ENCODE results near the gene NPSR1.
"Not testable (repeated sequence)": the region's sequence is repeated elsewhere in the genome, so short reads cannot be mapped to it uniquely, and the experiment has no call there.

NPSR1 gene

DNA sequence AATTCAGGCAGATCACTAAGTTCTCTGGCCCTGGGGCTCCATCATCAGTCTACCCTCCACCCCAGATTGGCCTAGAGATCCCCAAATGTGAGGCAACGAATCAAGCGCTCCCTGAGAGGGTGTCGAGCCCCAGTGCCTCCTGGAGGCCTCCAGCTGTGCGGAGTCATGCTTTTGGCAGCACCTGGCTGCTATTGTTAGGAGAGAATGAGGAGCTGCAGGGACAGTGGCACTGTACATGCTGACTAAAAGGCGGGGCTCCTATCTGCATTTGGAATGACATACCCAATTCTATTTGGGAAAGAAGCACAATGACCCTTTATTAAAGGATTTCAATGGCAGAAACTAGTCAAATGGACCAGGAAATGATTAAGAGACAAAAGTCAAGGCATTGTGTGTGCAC, 217.5 kb downstream of the NPSR1 start:
- no peak overlapping the region for H3K4me3 ChIP-seq (ENCODE audit: severe bottlenecking)
- DNase-seq (ENCODE audit: low spot score) (no peak), ATAC-seq (ENCODE audit: low read depth) (no peak)
- H3K36me3 ChIP-seq (ENCODE audit: low read depth), result no peaks in the 10 kb centered on the region
- H3K27ac ChIP-seq (ENCODE audit: poor library complexity, severe bottlenecking), result no peak overlapping the region
- H3K27me3 ChIP-seq (ENCODE audit: insufficient read depth, poor library complexity, severe bottlenecking), result no peaks in the 10 kb centered on the region
- TF ChIP-seq, protein P1, sequence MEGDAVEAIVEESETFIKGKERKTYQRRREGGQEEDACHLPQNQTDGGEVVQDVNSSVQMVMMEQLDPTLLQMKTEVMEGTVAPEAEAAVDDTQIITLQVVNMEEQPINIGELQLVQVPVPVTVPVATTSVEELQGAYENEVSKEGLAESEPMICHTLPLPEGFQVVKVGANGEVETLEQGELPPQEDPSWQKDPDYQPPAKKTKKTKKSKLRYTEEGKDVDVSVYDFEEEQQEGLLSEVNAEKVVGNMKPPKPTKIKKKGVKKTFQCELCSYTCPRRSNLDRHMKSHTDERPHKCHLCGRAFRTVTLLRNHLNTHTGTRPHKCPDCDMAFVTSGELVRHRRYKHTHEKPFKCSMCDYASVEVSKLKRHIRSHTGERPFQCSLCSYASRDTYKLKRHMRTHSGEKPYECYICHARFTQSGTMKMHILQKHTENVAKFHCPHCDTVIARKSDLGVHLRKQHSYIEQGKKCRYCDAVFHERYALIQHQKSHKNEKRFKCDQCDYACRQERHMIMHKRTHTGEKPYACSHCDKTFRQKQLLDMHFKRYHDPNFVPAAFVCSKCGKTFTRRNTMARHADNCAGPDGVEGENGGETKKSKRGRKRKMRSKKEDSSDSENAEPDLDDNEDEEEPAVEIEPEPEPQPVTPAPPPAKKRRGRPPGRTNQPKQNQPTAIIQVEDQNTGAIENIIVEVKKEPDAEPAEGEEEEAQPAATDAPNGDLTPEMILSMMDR (IDR thresholded peaks at IDR 0.05; ENCODE audit: poor library complexity, severe bottlenecking), result no peak
- H3K4me1 ChIP-seq (ENCODE audit: insufficient read depth, poor library complexity, severe bottlenecking), result no peaks in the 10 kb centered on the region
- H3K9me3 ChIP-seq (ENCODE audit: severe bottlenecking), result no peaks in the 10 kb centered on the region

DNA sequence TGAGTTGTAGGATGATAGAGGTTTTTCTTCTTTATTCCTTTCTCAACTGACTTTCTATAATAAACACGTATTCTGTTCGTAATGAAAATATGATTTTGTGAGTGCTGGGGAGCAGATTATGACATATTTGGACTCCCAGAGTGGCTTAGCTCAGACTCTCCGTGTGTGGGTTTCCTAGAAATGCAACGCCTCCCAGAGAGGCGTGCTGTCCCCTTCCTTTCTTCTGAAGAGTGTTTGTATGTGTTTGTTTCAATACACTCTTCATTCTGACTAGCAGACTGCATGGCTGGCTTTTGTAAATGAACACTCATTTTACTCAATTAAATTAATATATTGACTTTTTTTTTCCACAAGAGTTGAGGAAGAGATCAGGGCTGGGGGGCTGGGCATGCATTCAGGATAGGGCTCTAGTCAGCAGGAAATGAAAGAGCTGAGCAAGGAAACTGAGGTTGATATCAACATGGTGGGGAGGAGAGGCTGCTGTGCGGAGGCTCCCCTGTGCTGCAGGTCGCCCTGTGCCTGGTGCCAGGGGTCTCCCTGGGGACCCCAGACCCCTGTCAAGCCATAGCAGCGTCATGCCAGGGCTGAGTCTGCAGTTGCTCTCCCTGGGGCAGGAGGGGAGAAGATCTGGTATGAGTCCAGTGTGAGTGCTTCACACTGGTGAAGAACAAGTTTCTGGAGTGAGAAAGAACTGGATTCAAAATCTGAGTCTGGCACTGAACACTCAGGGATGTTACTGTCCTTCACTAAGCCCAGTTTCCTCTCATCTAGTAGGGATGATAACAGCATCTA, 221.1 kb downstream of the NPSR1 start:
- H3K4me3 ChIP-seq (ENCODE audit: severe bottlenecking); H3K36me3 ChIP-seq (ENCODE audit: low read depth); H3K27ac ChIP-seq (ENCODE audit: poor library complexity, severe bottlenecking); H3K4me1 ChIP-seq (ENCODE audit: insufficient read depth, poor library complexity, severe bottlenecking); DNase-seq (ENCODE audit: low spot score); H3K27me3 ChIP-seq (ENCODE audit: insufficient read depth, poor library complexity, severe bottlenecking); ATAC-seq (ENCODE audit: low read depth); H3K9me3 ChIP-seq (ENCODE audit: severe bottlenecking): not testable (repeated sequence)

DNA sequence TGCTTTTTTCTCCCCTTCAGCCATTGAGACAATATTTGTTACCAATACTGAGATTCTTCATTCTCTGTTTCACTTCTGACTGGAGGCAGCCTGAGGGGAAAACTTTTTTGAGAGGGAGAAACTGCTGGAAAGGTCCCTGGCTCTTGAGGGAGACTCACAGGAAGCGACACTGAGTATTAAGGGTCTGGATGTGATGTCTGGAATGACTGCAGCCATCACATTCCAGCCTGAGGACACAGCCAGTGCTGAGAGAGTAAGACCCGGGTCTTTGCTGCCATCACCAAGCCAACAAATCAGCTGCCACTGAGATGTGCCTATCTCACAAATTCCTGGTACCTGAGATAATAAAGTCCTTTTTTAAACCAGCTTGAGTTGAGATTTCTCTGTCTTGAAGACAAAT, 221.9 kb downstream of the NPSR1 start:
- H3K27ac ChIP-seq (ENCODE audit: poor library complexity, severe bottlenecking), result no peak overlapping the region
- H3K36me3 ChIP-seq (ENCODE audit: low read depth), result no peaks in the 10 kb centered on the region
- no peak overlapping the region for H3K4me3 ChIP-seq (ENCODE audit: severe bottlenecking)
- DNase-seq (ENCODE audit: low spot score), result no peak
- ATAC-seq (ENCODE audit: low read depth), result no peak
- H3K27me3 ChIP-seq (ENCODE audit: insufficient read depth, poor library complexity, severe bottlenecking), result no peaks in the 10 kb centered on the region
- H3K4me1 ChIP-seq (ENCODE audit: insufficient read depth, poor library complexity, severe bottlenecking), result no peaks in the 10 kb centered on the region
- TF ChIP-seq, protein P1 (IDR thresholded peaks at IDR 0.05; ENCODE audit: poor library complexity, severe bottlenecking), result no peak
- no peaks in the 10 kb centered on the region for H3K9me3 ChIP-seq (ENCODE audit: severe bottlenecking)

DNA sequence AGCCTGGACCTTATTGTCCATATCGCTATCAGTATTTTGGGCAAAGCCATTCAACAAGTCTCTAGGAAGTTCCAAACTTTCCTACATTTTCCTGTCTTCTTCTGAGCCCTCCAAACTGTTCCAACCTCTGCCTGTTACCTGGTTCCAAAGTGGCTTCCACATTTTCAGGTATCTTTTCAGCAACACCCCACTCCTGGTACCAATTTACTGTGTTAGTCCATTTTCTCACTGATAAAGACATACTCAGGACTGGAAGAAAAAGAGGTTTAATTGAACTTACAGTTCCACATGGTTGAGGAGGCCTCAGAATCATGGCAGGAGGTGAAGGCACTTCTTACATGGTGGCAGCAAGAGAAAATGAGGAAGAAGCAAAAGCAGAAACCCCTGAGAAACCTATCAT, 225.8 kb downstream of the NPSR1 start:
- H3K36me3 ChIP-seq (ENCODE audit: low read depth); H3K4me1 ChIP-seq (ENCODE audit: insufficient read depth, poor library complexity, severe bottlenecking); H3K4me3 ChIP-seq (ENCODE audit: severe bottlenecking); ATAC-seq (ENCODE audit: low read depth); H3K9me3 ChIP-seq (ENCODE audit: severe bottlenecking); DNase-seq (ENCODE audit: low spot score); H3K27me3 ChIP-seq (ENCODE audit: insufficient read depth, poor library complexity, severe bottlenecking); H3K27ac ChIP-seq (ENCODE audit: poor library complexity, severe bottlenecking): not testable (repeated sequence)

DNA sequence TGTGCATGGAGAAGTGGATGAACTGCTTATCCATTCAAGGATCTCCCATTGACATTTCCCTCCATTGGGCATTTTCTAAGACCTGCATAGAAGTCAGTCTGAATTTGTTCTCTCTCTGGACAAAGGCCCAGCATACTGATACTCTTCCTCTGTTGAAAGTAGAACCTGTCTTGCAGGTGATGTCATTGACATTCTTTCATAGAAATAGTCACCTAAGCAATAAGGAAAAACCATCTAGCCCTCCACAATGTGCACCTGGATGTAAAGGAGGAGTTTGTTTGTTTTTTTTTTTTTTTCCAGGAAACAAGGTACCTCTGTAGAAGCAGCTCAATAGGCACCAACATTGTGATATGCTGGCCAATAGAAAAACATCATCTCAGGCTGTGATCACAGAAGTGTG, 228.8 kb downstream of the NPSR1 start:
- ATAC-seq (ENCODE audit: low read depth) (no peak), DNase-seq (ENCODE audit: low spot score) (no peak)
- H3K4me3 ChIP-seq (ENCODE audit: severe bottlenecking), result no peak overlapping the region
- H3K36me3 ChIP-seq (ENCODE audit: low read depth), result no peaks in the 10 kb centered on the region
- H3K4me1 ChIP-seq (ENCODE audit: insufficient read depth, poor library complexity, severe bottlenecking), result peaks cover 4% of the 10 kb centered on the region
- no peaks in the 10 kb centered on the region for H3K9me3 ChIP-seq (ENCODE audit: severe bottlenecking)
- no peak overlapping the region for H3K27ac ChIP-seq (ENCODE audit: poor library complexity, severe bottlenecking)
- no peaks in the 10 kb centered on the region for H3K27me3 ChIP-seq (ENCODE audit: insufficient read depth, poor library complexity, severe bottlenecking)
- TF ChIP-seq, protein P1 (IDR thresholded peaks at IDR 0.05; ENCODE audit: poor library complexity, severe bottlenecking), result no peak

DNA sequence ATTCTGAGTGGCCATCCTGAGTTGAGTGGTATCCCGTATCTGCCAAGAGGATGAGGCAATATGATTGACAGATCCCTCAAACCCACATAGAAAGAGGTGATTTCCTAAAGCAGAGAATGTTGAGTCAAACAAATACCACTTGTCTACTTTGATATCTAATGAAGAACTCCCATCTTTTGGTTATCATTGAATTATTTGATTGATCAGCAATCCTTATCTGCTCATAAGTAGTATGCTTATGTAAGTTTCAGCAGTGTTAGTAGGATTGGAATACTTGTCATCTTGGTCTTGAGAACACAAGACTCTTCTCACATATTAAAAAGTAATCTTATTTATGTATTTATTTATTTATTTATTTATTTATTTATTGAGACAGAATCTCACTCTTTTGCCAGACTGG, 231.9 kb downstream of the NPSR1 start:
- Histone ChIP-seq H3K9me3 (ENCODE audit: severe bottlenecking) (no peaks in the 10 kb centered on the region), H3K27ac (ENCODE audit: poor library complexity, severe bottlenecking) (no peak overlapping the region), H3K27me3 (ENCODE audit: insufficient read depth, poor library complexity, severe bottlenecking) (no peaks in the 10 kb centered on the region), H3K4me1 (ENCODE audit: insufficient read depth, poor library complexity, severe bottlenecking) (peaks cover 4% of the 10 kb centered on the region), H3K4me3 (ENCODE audit: severe bottlenecking) (no peak overlapping the region), H3K36me3 (ENCODE audit: low read depth) (no peaks in the 10 kb centered on the region)
- TF ChIP-seq, protein P1 (IDR thresholded peaks at IDR 0.05; ENCODE audit: poor library complexity, severe bottlenecking), result no peak
- ATAC-seq (ENCODE audit: low read depth) (no peak), DNase-seq (ENCODE audit: low spot score) (no peak)
